ENCODE data around the gene GGT5. TPM values are rescaled to one million over a fixed set of nuclear protein-coding genes. Genes with fewer than 3 reads are reported as not detected.
"Not testable (repeated sequence)": the region's sequence is repeated elsewhere in the genome, so short reads cannot be mapped to it uniquely, and the experiment has no call there.

The GGT5 gene
- total and polyA plus RNA-seq, 2 donors, result 3.2 to 24.6 TPM

- WGBS, result 66% methylated on average over 15 of the region's 15 CpGs
- not testable (repeated sequence) for H3K9me3 ChIP-seq (ENCODE audit: control insufficient read depth in 2 of 2, insufficient read depth in 1 of 2, low read length in 1 of 2); H3K27ac ChIP-seq (ENCODE audit: low read depth in 1 of 2, low read length in 1 of 2); H3K27me3 ChIP-seq (ENCODE audit: control insufficient read depth in 2 of 2, insufficient read depth in 1 of 2, low read length in 1 of 2); H3K36me3 ChIP-seq (ENCODE audit: control insufficient read depth in 2 of 2, insufficient read depth in 2 of 2, low read length in 1 of 2); DNase-seq (ENCODE audit: low read depth in 6 of 9, low spot score in 9 of 9); H3K4me3 ChIP-seq (ENCODE audit: low read length in 2 of 2)
- peaks cover 0 to 18% of the 10 kb centered on the region in 2 donors for H3K4me1 ChIP-seq (ENCODE audit: control insufficient read depth in 2 of 2, insufficient read depth in 2 of 2, low read length in 2 of 2)
Measured at GRCh38 chr22:24206460-24207263, 38.2 kb downstream of the GGT5 start.

- DNase-seq (ENCODE audit: low read depth in 6 of 9, low spot score in 9 of 9), result no peak
- H3K9me3 ChIP-seq (ENCODE audit: control insufficient read depth in 2 of 2, insufficient read depth in 1 of 2, low read length in 1 of 2), result no peaks in the 10 kb centered on the region
- no peak overlapping the region for H3K27ac ChIP-seq (ENCODE audit: low read depth in 1 of 2, low read length in 1 of 2)
- H3K4me1 ChIP-seq (ENCODE audit: control insufficient read depth in 2 of 2, insufficient read depth in 2 of 2, low read length in 2 of 2), result peaks cover 0 to 18% of the 10 kb centered on the region in 2 donors
- 87% methylated on average over 8 of the region's 8 CpGs for WGBS
- no peaks in the 10 kb centered on the region for H3K27me3 ChIP-seq (ENCODE audit: control insufficient read depth in 2 of 2, insufficient read depth in 1 of 2, low read length in 1 of 2)
- no peak overlapping the region for H3K4me3 ChIP-seq (ENCODE audit: low read length in 2 of 2)
- no peaks in the 10 kb centered on the region for H3K36me3 ChIP-seq (ENCODE audit: control insufficient read depth in 2 of 2, insufficient read depth in 2 of 2, low read length in 1 of 2)
Measured at GRCh38 chr22:24205438-24206195, 39.3 kb downstream of the GGT5 start.

GRCh38 chr22:24203856-24204255 lies 41.0 kb downstream of the GGT5 start:
- 98% methylated on average over 5 of the region's 5 CpGs for WGBS
- DNase-seq (ENCODE audit: low read depth in 6 of 9, low spot score in 9 of 9); H3K36me3 ChIP-seq (ENCODE audit: control insufficient read depth in 2 of 2, insufficient read depth in 2 of 2, low read length in 1 of 2); H3K27ac ChIP-seq (ENCODE audit: low read depth in 1 of 2, low read length in 1 of 2); H3K4me3 ChIP-seq (ENCODE audit: low read length in 2 of 2); H3K27me3 ChIP-seq (ENCODE audit: control insufficient read depth in 2 of 2, insufficient read depth in 1 of 2, low read length in 1 of 2); H3K9me3 ChIP-seq (ENCODE audit: control insufficient read depth in 2 of 2, insufficient read depth in 1 of 2, low read length in 1 of 2): not testable (repeated sequence)
- H3K4me1 ChIP-seq (ENCODE audit: control insufficient read depth in 2 of 2, insufficient read depth in 2 of 2, low read length in 2 of 2), result peaks cover 0 to 18% of the 10 kb centered on the region in 2 donors

DNA sequence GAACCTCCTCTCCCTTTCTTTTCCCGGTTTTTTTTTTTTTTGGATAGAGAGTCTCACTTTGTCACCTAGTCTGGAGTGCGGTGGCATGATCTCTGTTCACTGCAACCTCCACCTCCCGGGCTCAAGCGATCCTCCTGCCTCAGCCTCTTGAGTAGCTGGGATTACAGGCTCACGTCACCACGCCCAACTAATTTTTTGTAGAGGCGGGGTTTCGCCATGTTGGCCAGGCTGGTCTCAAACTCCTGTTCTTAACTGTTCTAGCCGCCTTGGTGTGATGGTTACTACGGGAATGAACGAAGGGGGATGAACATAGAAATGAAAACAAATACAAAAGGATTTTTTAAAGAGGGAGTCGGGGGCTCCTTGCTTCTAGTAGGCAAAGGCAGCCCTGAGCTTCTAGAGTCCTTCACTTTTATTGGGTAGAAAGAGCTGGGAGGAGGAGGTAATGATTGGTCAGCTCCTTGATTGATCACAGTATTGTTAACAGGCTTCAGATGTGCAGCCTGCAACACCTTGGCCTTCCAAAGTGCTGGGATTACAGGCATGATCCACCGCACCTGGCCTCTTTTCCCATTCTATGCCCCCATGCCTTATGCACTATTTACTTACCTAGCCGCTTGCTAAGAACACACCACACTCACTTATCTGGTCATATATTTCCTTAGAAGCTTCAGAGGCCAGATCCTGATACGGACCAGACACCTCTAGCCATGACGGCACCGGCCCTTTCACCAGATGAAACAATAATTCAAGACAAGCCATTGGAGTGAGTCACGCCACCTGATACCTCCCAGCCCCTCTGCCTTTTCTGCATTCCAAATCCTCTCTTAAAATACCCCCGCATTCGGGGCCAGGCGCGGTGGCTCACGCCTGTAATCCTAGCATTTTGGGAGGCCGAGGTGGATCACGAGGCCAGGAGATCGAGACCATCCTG lies 42.9 kb downstream of the GGT5 start:
- DNase-seq (ENCODE audit: low read depth in 6 of 9, low spot score in 9 of 9), result no peak
- no peak overlapping the region for H3K27ac ChIP-seq (ENCODE audit: low read depth in 1 of 2, low read length in 1 of 2)
- H3K4me1 ChIP-seq (ENCODE audit: control insufficient read depth in 2 of 2, insufficient read depth in 2 of 2, low read length in 2 of 2), result peaks cover 0 to 9% of the 10 kb centered on the region in 2 donors
- 95% methylated on average over 26 of the region's 26 CpGs for WGBS
- no peak overlapping the region for H3K4me3 ChIP-seq (ENCODE audit: low read length in 2 of 2)
- no peaks in the 10 kb centered on the region for H3K9me3 ChIP-seq (ENCODE audit: control insufficient read depth in 2 of 2, insufficient read depth in 1 of 2, low read length in 1 of 2)
- no peaks in the 10 kb centered on the region for H3K27me3 ChIP-seq (ENCODE audit: control insufficient read depth in 2 of 2, insufficient read depth in 1 of 2, low read length in 1 of 2)
- no peaks in the 10 kb centered on the region for H3K36me3 ChIP-seq (ENCODE audit: control insufficient read depth in 2 of 2, insufficient read depth in 2 of 2, low read length in 1 of 2)

DNA sequence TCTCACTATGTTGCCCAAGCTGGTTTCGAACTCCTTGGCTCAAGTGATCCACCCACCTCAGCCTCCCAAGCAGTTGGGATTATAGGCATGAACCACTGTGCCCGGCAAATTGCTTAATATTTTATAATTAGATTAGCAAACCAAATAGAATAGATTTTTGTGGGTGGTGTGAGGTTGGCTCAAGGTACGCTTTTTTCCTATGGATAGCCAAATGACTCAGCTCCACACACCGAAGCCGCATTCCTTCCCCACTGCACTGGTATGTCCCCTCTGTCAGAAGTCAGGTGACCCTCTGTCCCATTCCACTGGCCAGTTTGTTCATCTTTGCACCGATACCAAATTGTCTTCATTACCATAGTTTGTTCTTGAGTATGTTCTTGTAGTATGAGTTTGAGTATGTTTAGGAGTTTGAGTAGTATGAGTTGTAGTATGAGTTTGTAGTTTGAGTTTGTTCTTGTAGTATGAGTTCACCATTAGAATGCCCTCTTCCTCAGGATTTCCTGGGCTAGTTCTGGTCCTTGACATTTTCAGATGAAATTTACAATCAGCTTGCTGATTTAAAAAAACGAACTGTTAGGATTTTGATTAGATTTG lies 44.2 kb downstream of the GGT5 start:
- DNase-seq (ENCODE audit: low read depth in 6 of 9, low spot score in 9 of 9), result no peak

DNA sequence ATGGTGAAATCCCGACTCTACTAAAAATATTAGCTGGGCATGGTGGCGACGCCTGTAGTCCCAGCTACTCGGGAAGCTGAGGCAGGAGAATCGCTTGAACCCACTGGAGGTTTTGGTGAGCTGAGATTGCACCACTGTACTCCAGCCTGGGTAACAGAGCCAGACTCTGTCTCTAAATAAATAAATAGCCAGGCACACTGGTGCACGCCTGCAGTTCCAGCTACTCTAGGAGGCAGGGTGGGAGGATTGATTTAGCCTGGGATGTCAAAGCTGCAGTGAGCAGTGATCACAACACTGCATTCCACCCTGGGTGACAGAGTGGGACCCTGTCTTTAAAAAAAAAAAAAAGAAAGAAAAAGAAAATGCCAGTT lies 46.2 kb downstream of the GGT5 start:
- Histone ChIP-seq H3K27me3 (ENCODE audit: control insufficient read depth in 2 of 2, insufficient read depth in 1 of 2, low read length in 1 of 2) (no peaks in the 10 kb centered on the region), H3K9me3 (ENCODE audit: control insufficient read depth in 2 of 2, insufficient read depth in 1 of 2, low read length in 1 of 2) (no peaks in the 10 kb centered on the region), H3K36me3 (ENCODE audit: control insufficient read depth in 2 of 2, insufficient read depth in 2 of 2, low read length in 1 of 2) (no peaks in the 10 kb centered on the region), H3K4me3 (ENCODE audit: low read length in 2 of 2) (no peak overlapping the region), H3K27ac (ENCODE audit: low read depth in 1 of 2, low read length in 1 of 2) (no peak overlapping the region), H3K4me1 (ENCODE audit: control insufficient read depth in 2 of 2, insufficient read depth in 2 of 2, low read length in 2 of 2) (peaks cover 0 to 6% of the 10 kb centered on the region in 2 donors)
- no peak for DNase-seq (ENCODE audit: low read depth in 6 of 9, low spot score in 9 of 9)
- WGBS, result 88% methylated on average over 6 of the region's 6 CpGs

More for the DNA sequence above, 44.2 kb downstream of the GGT5 start:
- Histone ChIP-seq H3K9me3 (ENCODE audit: control insufficient read depth in 2 of 2, insufficient read depth in 1 of 2, low read length in 1 of 2) (no peaks in the 10 kb centered on the region), H3K4me3 (ENCODE audit: low read length in 2 of 2) (no peak overlapping the region), H3K27me3 (ENCODE audit: control insufficient read depth in 2 of 2, insufficient read depth in 1 of 2, low read length in 1 of 2) (no peaks in the 10 kb centered on the region), H3K36me3 (ENCODE audit: control insufficient read depth in 2 of 2, insufficient read depth in 2 of 2, low read length in 1 of 2) (no peaks in the 10 kb centered on the region), H3K27ac (ENCODE audit: low read depth in 1 of 2, low read length in 1 of 2) (no peak overlapping the region), H3K4me1 (ENCODE audit: control insufficient read depth in 2 of 2, insufficient read depth in 2 of 2, low read length in 2 of 2) (peaks cover 0 to 6% of the 10 kb centered on the region in 2 donors)
- WGBS, result 94% methylated on average over 7 of the region's 7 CpGs

GRCh38 chr22:24191893-24192292 lies 53.0 kb downstream of the GGT5 start:
- Histone ChIP-seq H3K27ac (ENCODE audit: low read depth in 1 of 2, low read length in 1 of 2) (no peak overlapping the region), H3K27me3 (ENCODE audit: control insufficient read depth in 2 of 2, insufficient read depth in 1 of 2, low read length in 1 of 2) (no peaks in the 10 kb centered on the region), H3K4me1 (ENCODE audit: control insufficient read depth in 2 of 2, insufficient read depth in 2 of 2, low read length in 2 of 2) (no peaks in the 10 kb centered on the region), H3K36me3 (ENCODE audit: control insufficient read depth in 2 of 2, insufficient read depth in 2 of 2, low read length in 1 of 2) (peaks cover 0 to 6% of the 10 kb centered on the region in 2 donors), H3K9me3 (ENCODE audit: control insufficient read depth in 2 of 2, insufficient read depth in 1 of 2, low read length in 1 of 2) (no peaks in the 10 kb centered on the region), H3K4me3 (ENCODE audit: low read length in 2 of 2) (no peak overlapping the region)
- WGBS, result 91% methylated on average over 5 of the region's 5 CpGs
- no peak for DNase-seq (ENCODE audit: low read depth in 6 of 9, low spot score in 9 of 9)

DNA sequence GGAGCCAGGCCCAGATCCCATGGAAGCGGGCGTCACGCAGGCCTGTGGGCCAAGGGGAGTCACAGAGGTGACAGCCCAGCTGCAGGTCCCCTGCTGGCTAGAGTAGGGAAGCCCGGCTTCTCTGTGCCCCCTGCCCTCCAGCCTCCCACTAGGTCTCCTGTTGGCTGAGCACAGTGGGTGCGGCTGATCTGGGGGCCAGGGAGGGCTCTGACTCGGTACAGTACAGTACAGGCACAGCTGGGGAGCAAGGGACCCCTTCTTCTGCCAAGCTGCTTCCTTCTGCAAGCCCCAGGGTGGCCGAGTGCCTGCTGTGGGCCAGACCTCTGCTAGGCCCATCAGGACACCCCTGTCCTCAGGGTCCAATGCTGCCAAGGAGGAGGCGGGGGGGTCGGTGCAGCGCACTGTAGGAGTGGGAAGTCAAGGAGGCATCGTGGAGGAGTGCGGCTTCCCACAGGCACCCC lies 53.5 kb downstream of the GGT5 start:
- 98% methylated on average over 12 of the region's 12 CpGs for WGBS
- no peaks in the 10 kb centered on the region for H3K4me1 ChIP-seq (ENCODE audit: control insufficient read depth in 2 of 2, insufficient read depth in 2 of 2, low read length in 2 of 2)
- DNase-seq (ENCODE audit: low read depth in 6 of 9, low spot score in 9 of 9), result no peak
- no peak overlapping the region for H3K4me3 ChIP-seq (ENCODE audit: low read length in 2 of 2)
- no peak overlapping the region for H3K27ac ChIP-seq (ENCODE audit: low read depth in 1 of 2, low read length in 1 of 2)
- H3K9me3 ChIP-seq (ENCODE audit: control insufficient read depth in 2 of 2, insufficient read depth in 1 of 2, low read length in 1 of 2), result no peaks in the 10 kb centered on the region
- no peaks in the 10 kb centered on the region for H3K27me3 ChIP-seq (ENCODE audit: control insufficient read depth in 2 of 2, insufficient read depth in 1 of 2, low read length in 1 of 2)
- H3K36me3 ChIP-seq (ENCODE audit: control insufficient read depth in 2 of 2, insufficient read depth in 2 of 2, low read length in 1 of 2), result peaks cover 2 to 6% of the 10 kb centered on the region in 2 donors

All from thymus (tissue), 11 donors.